HG03342 (cell line): Measurements from ENCODE around the gene PDK3.

Experiments used
- ATAC-seq: cut with Tn5 transposase; IDR thresholded peaks from one replicate; pipeline ENCODE4 v1.9.1; 2021; ENCODE audit warnings: mild to moderate bottlenecking, moderate library complexity; ENCODE audit not compliant: unreplicated experiment

The PDK3 gene

GRCh38 chrX:24464836-24465531, at the start of gene PDK3:
PDK3 (plus strand) TSS chrX:24465286; CDS start chrX:24465456, 170 bp downstream.
- peak; percentile 94 for ATAC-seq

GRCh38 chrX:24415921-24416320, 49.2 kb upstream of the PDK3 start:
- ATAC-seq, result no peak

- ATAC-seq, result no peak
These were observed 41.1 kb upstream of the PDK3 start for GRCh38 chrX:24423960-24424359.

GRCh38 chrX:24424948-24425347, 40.1 kb upstream of the PDK3 start:
- no peak for ATAC-seq

- no peak for ATAC-seq
These were observed 39.3 kb upstream of the PDK3 start for GRCh38 chrX:24425806-24426205.

- ATAC-seq, result no peak
These were observed 38.7 kb upstream of the PDK3 start for GRCh38 chrX:24426340-24426913.

GRCh38 chrX:24426921-24427746, 38.0 kb upstream of the PDK3 start:
- ATAC-seq, result no peak

GRCh38 chrX:24427747-24428019, 37.4 kb upstream of the PDK3 start:
- ATAC-seq, result no peak

GRCh38 chrX:24428516-24428915, 36.6 kb upstream of the PDK3 start:
- no peak for ATAC-seq

GRCh38 chrX:24435060-24435459, 30.0 kb upstream of the PDK3 start:
- ATAC-seq, result no peak

- no peak for ATAC-seq
These were observed 21.2 kb upstream of the PDK3 start for GRCh38 chrX:24443918-24444317.

GRCh38 chrX:24444645-24445044, 20.4 kb upstream of the PDK3 start:
- no peak for ATAC-seq

- no peak for ATAC-seq
These were observed 16.3 kb upstream of the PDK3 start for GRCh38 chrX:24448762-24449250.

- no peak for ATAC-seq
These were observed 2.0 kb upstream of the PDK3 start for GRCh38 chrX:24463077-24463476.

GRCh38 chrX:24464498-24464835, 619 bp upstream of the PDK3 start:
- ATAC-seq, result no peak

GRCh38 chrX:24465532-24465865, 413 bp downstream of the PDK3 start:
- ATAC-seq, result peak; percentile 8

GRCh38 chrX:24466025-24466424, 939 bp downstream of the PDK3 start:
- no peak for ATAC-seq

GRCh38 chrX:24468245-24468644, 3.2 kb downstream of the PDK3 start:
- no peak for ATAC-seq

GRCh38 chrX:24471808-24472207, 6.7 kb downstream of the PDK3 start:
- ATAC-seq, result no peak

- no peak for ATAC-seq
These were observed 10.4 kb downstream of the PDK3 start for GRCh38 chrX:24475480-24475879.

- ATAC-seq, result no peak
These were observed 13.4 kb downstream of the PDK3 start for GRCh38 chrX:24478509-24478908.

GRCh38 chrX:24479924-24480323, 14.8 kb downstream of the PDK3 start:
- peak; percentile 85 for ATAC-seq
